A549 (cell line): Measurements from ENCODE around the gene UBE2U. TPM values are rescaled to one million over a fixed set of nuclear protein-coding genes. Genes with fewer than 3 reads are reported as not detected.

Source experiments
- ATAC-seq, 2 experiments: fragments of 200-7000 bp in 1 of 2; fragments of >200 bp in 1 of 2; cut with Nextera tagmentation in 1 of 2; cut with Tn5 transposase in 1 of 2; 3 replicates each; pipeline versions ENCODE4 v1.8.0 to v1.9.1; 2018 to 2020; ENCODE audit warnings: mild to moderate bottlenecking in 1 of 2, moderate library complexity in 1 of 2
- CTCF ChIA-PET: fragments of 300-600 bp; sonication (Branson Sonifier 250); formaldehyde crosslinking; extraction: SDS; loops from one replicate; lab custom pipeline; 2021; ENCODE audit warnings: antibody characterized with exemption, inconsistent platforms; lab: Yijun Ruan, JAX
- POLR2A ChIA-PET: fragments of 350-600 bp; formaldehyde crosslinking; extraction: SDS; loops from one replicate; lab custom pipeline; 2021; ENCODE audit warnings: antibody characterized with exemption, inconsistent platforms; lab: Yijun Ruan, JAX
- DNase-seq, 2 experiments: peaks; one replicate each; pipeline versions ENCODE4 v3.0.0 to v3.0.0-alpha.2; 2011 to 2016; ENCODE audit warnings: low read depth in 1 of 2, low spot score in 1 of 2
- FAIRE-seq: peaks from 2 replicates; lab custom pipeline; 2011; peaks lifted over from hg19 to GRCh38; lab: Jason Lieb, UNC
- H3K27ac ChIP-seq, 2 experiments: fragments of >200 bp; sonication (Bioruptor Twin); formaldehyde crosslinking; 3 replicates each; pipeline ENCODE4 v1.5.1; 2016 to 2017
- H3K4me1 ChIP-seq: fragments of >200 bp; sonication (Bioruptor Twin); formaldehyde crosslinking; 3 replicates; pipeline ENCODE4 v1.6.1; 2016
- H3K4me2 ChIP-seq: fragments of >200 bp; sonication (Bioruptor Twin); formaldehyde crosslinking; 3 replicates; pipeline ENCODE4 v1.6.1; 2016
- H3K4me3 ChIP-seq: fragments of >200 bp; sonication (Bioruptor Twin); formaldehyde crosslinking; 3 replicates; pipeline ENCODE4 v1.5.1; 2016
- H3K9me3 ChIP-seq: fragments of >200 bp; sonication (Bioruptor Twin); formaldehyde crosslinking; 3 replicates; pipeline ENCODE4 v1.6.1; 2016
- CHD2 ChIP-seq: fragments of 150-350 bp; IDR thresholded peaks from 2 replicates; pipeline ENCODE4 v1.6.1; 2014; ENCODE audit warnings: low read length; ENCODE audit not compliant: partially characterized antibody
- CTCF ChIP-seq: fragments of >200 bp; sonication (Bioruptor Twin); formaldehyde crosslinking; IDR thresholded peaks from 3 replicates; pipeline ENCODE4 v1.5.1; 2016
- FOSL2 ChIP-seq, 2 experiments: fragments of 450-650 bp in 1 of 2; fragments of >200 bp in 1 of 2; sonication (Bioruptor Twin) in 1 of 2; formaldehyde crosslinking; IDR thresholded peaks; 2 replicates each; pipeline versions ENCODE4 v1.5.0 to v1.6.1; 2016 to 2020; ENCODE audit warnings: mild to moderate bottlenecking in 1 of 2, moderate library complexity in 1 of 2
- HMGXB4 ChIP-seq: fragments of 250-450 bp; sonication (Bioruptor Pico); IDR thresholded peaks from 2 replicates; pipeline ENCODE4 v1.5.0; 2021; ENCODE audit warnings: mild to moderate bottlenecking, moderate library complexity, borderline replicate concordance
- KDM5A ChIP-seq: fragments of 200-600 bp; sonication (generic); IDR thresholded peaks from 2 replicates; pipeline ENCODE4 v1.6.1; 2016; ENCODE audit warnings: antibody characterized with exemption, mild to moderate bottlenecking
- MAX ChIP-seq: IDR thresholded peaks from 2 replicates; pipeline ENCODE4 v1.6.1; 2012
- PHF8 ChIP-seq: fragments of 200-600 bp; sonication (generic); IDR thresholded peaks from 2 replicates; pipeline ENCODE4 v1.6.1; 2016; ENCODE audit warnings: low read depth, mild to moderate bottlenecking, antibody characterized with exemption, moderate library complexity, borderline replicate concordance
- RAD21 ChIP-seq, 2 experiments: fragments of >200 bp in 1 of 2; sonication (Bioruptor Twin) in 1 of 2; formaldehyde crosslinking in 1 of 2; IDR thresholded peaks in 1 of 2; conservative IDR thresholded peaks in 1 of 2; 2 replicates in 1 of 2; 3 replicates in 1 of 2; pipeline ENCODE4 v1.6.1; 2012 to 2018; ENCODE audit warnings: inconsistent platforms in 1 of 2
- REST ChIP-seq: fragments of 200-600 bp; sonication (generic); IDR thresholded peaks from 2 replicates; pipeline ENCODE4 v1.6.1; 2016; ENCODE audit warnings: antibody characterized with exemption, mild to moderate bottlenecking, moderate library complexity
- SMC3 ChIP-seq: fragments of >200 bp; sonication (Bioruptor Twin); formaldehyde crosslinking; IDR thresholded peaks from 3 replicates; pipeline ENCODE4 v1.6.1; 2018; ENCODE audit warnings: inconsistent platforms
- TP53 ChIP-seq: fragments of 250-450 bp; sonication (Bioruptor Pico); IDR thresholded peaks from 2 replicates; pipeline ENCODE4 v1.5.0; 2021; ENCODE audit warnings: mild to moderate bottlenecking, moderate library complexity
- WGBS: methylation state at CpG from one replicate; pipeline ENCODE4 v1.1.6; 2017; ENCODE audit errors: missing lambda C conversion rate; 5-methylcytosine and 5-hydroxymethylcytosine counted together
- polyA plus RNA-seq, 4 experiments: library from polyadenylated mRNA; depleted of rRNA in 3 of 4; stranded (reverse); fragments of >200 nt; fragmentation: RNase III in 1 of 4; extraction: RNeasy Plus Mini Kit Qiagen cat#74134 plus additional on column Dnase treatment in 1 of 4; gene quantifications; 2 replicates in 3 of 4; 3 replicates in 1 of 4; pipeline ENCODE4 v1.2.3, GENCODE V29; 2011 to 2017

Gene UBE2U
- polyA plus RNA-seq, 2 of the 4 experiments (the other 2 are of a cell fraction), result not detected

- Histone ChIP-seq H3K9me3 (no peaks in the 10 kb centered on the region), H3K27ac (no peak overlapping the region; a peak in 1 of 6 replicates), H3K4me1 (peaks cover 4% of the 10 kb centered on the region; the same call in 1 of the 3 replicates), H3K4me2 (no peak overlapping the region), H3K4me3 (no peak overlapping the region)
- no peak for FAIRE-seq
- WGBS, result 46% methylated on average over 6 of the region's 6 CpGs
- peak in 1 of 2 experiments; percentile 66; a peak in 2 of 6 replicates for ATAC-seq
- DNase-seq, result peak in 1 of 2 experiments; percentile 47
- TF ChIP-seq SMC3, result peak; percentile 91
- no peak for TF ChIP-seq MAX
- peak; percentile 71 to 79 for TF ChIP-seq RAD21 (conservative IDR thresholded peaks at IDR 0.05 in 1 of 2, IDR thresholded peaks at IDR 0.05 in 1 of 2)
- peak; percentile 74 for TF ChIP-seq CTCF
- TF ChIP-seq CHD2, result no peak
- TF ChIP-seq PHF8, result no peak
- TF ChIP-seq HMGXB4, result no peak
- POLR2A ChIA-PET, result no interaction called here
- CTCF ChIA-PET, result interaction anchor here (0.7 to 2.4 kb wide), 27 partner anchors 8 to 686 kb away, joined by 3 to 17 read pairs (median 4); partner anchors contain the start of gene ROR1
Measured at GRCh38 chr1:64242895-64243756, 39.7 kb downstream of the UBE2U start.

GRCh38 chr1:64243757-64244080 is 40.3 kb downstream of the UBE2U start:
- WGBS, result 78% methylated on average over 4 of the region's 4 CpGs
- no peak for TF ChIP-seq TP53 (CRISPR knock-in tag)
- no peak for TF ChIP-seq SMC3
- no peak for TF ChIP-seq REST
- no peak for TF ChIP-seq KDM5A
- H3K4me1 ChIP-seq, result peaks cover 4% of the 10 kb centered on the region; the same call in 1 of the 3 replicates
- CTCF ChIA-PET, result interaction anchor here (0.7 to 2.4 kb wide), 11 partner anchors 8 to 670 kb away, joined by 3 to 17 read pairs (median 5); partner anchors contain the start of gene ROR1
- no peaks in the 10 kb centered on the region for H3K9me3 ChIP-seq
- FAIRE-seq (no peak), ATAC-seq (no peak), DNase-seq (no peak)
- no peak overlapping the region for H3K4me2 ChIP-seq
- no peak overlapping the region for H3K4me3 ChIP-seq
- no peak overlapping the region; a peak in 1 of 6 replicates for H3K27ac ChIP-seq
- POLR2A ChIA-PET, result no interaction called here

- DNase-seq, result no peak
- Histone ChIP-seq H3K4me1 (peaks cover 4% of the 10 kb centered on the region; the same call in 1 of the 3 replicates), H3K9me3 (no peaks in the 10 kb centered on the region), H3K4me2 (peak overlapping the region; percentile 53), H3K27ac (0 out of 6 replicates have a peak overlapping the region, but pooled peaks of 1 of the 2 experiments have one; percentile 25), H3K4me3 (no peak overlapping the region)
- CTCF ChIA-PET, result interaction anchor here (0.9 to 2.4 kb wide), 7 partner anchors 9 to 1404 kb away, joined by 3 to 17 read pairs (median 3); no protein-coding TSS in a partner anchor
- TF ChIP-seq FOSL2 (IDR thresholded peaks at IDR 0.05), result no peak
- no peak for TF ChIP-seq FOSL2 (CRISPR knock-in tag; IDR thresholded peaks at IDR 0.05)
- FAIRE-seq, result no peak
- ATAC-seq, result no peak
- WGBS, result 47% methylated on average over 9 of the region's 9 CpGs
- POLR2A ChIA-PET, result no interaction called here
Measured at GRCh38 chr1:64245495-64245894, 42.1 kb downstream of the UBE2U start.
